Colonic mucosa (tissue), 4 donors: ENCODE results near the gene MOBP. TPM values are rescaled to one million over a fixed set of nuclear protein-coding genes. Genes with fewer than 3 reads are reported as not detected.

ENCODE experiments used
- DNase-seq: peaks from one replicate; pipeline ENCODE4 v3.0.0-alpha.2; 2020
- H3K27ac ChIP-seq: fragments of 200-600 bp; one replicate; pipeline ENCODE4 v1.8.0; 2021
- H3K27me3 ChIP-seq: fragments of 200-600 bp; one replicate; pipeline ENCODE4 v1.8.0; 2021
- H3K36me3 ChIP-seq: fragments of 200-600 bp; one replicate; pipeline ENCODE4 v1.8.0; 2021
- H3K4me1 ChIP-seq: fragments of 200-600 bp; one replicate; pipeline ENCODE4 v1.8.0; 2021; ENCODE audit warnings: mild to moderate bottlenecking
- H3K4me3 ChIP-seq: fragments of 200-600 bp; one replicate; pipeline ENCODE4 v1.8.0; 2021
- H3K9ac ChIP-seq, 2 donors: one replicate each; pipeline ENCODE4 v1.7.0; 2013; ENCODE audit warnings: control low read depth in 2 of 2, low read depth in 2 of 2, low read length in 2 of 2
- H3K9me3 ChIP-seq: fragments of 200-600 bp; one replicate; pipeline ENCODE4 v1.8.0; 2021
- CTCF ChIP-seq: fragments of 200-600 bp; IDR thresholded peaks from one replicate; pipeline ENCODE4 v1.8.0; 2022; ENCODE audit warnings: antibody characterized with exemption, mild to moderate bottlenecking
- intact Hi-C: fragments of 100-400 bp; cut with DNase I; formaldehyde crosslinking; loops from one replicate; pipeline ENCODE4 v1.14.1; 2022
- total RNA-seq, 2 donors: library from RNA; stranded (reverse); fragmentation: NEBNext Ultra II Directional in 1 of 2; extraction: Animal tissue kit (Norgen Biotek cat#: 25700) in 1 of 2; gene quantifications; one replicate each; pipeline ENCODE4 v1.2.1, GENCODE V29; 2021
- donor health status: healthy.
- donor health status: DM: no; HTN: no; CAD: no.
- donor health status: DM: no; HTN: no; CAD: no.

The MOBP gene
- total RNA-seq, 2 donors from 2014 or later: 0.56 to 0.72 TPM

GRCh38 chr3:39497753-39498152 lies 30.3 kb downstream of the MOBP start:
- no peaks in the 10 kb centered on the region for H3K27me3 ChIP-seq
- no peaks in the 10 kb centered on the region for H3K9me3 ChIP-seq
- intact Hi-C loops: loop anchor here (2.0 kb wide), 1 partner anchor 51 kb away; no protein-coding TSS in a partner anchor
- DNase-seq: no peak
- no peaks in the 10 kb centered on the region for H3K4me1 ChIP-seq
- no peak overlapping the region for H3K27ac ChIP-seq
- H3K9ac ChIP-seq: no peak overlapping the region
- TF ChIP-seq CTCF: no peak
- no peak overlapping the region for H3K4me3 ChIP-seq
- H3K36me3 ChIP-seq: no peaks in the 10 kb centered on the region

- DNase-seq: no peak
- TF ChIP-seq CTCF: no peak
- Histone ChIP-seq H3K9ac (no peak overlapping the region), H3K36me3 (no peaks in the 10 kb centered on the region), H3K4me3 (no peak overlapping the region), H3K4me1 (no peaks in the 10 kb centered on the region), H3K27me3 (no peaks in the 10 kb centered on the region), H3K9me3 (no peaks in the 10 kb centered on the region), H3K27ac (no peak overlapping the region)
- intact Hi-C loops: loop anchor here (2.0 kb wide), 1 partner anchor 53 kb away; no protein-coding TSS in a partner anchor
These were observed 32.3 kb downstream of the MOBP start for GRCh38 chr3:39499651-39500273.

GRCh38 chr3:39501059-39501458 lies 33.6 kb downstream of the MOBP start:
- no peaks in the 10 kb centered on the region for H3K36me3 ChIP-seq
- H3K4me3 ChIP-seq: no peak overlapping the region
- TF ChIP-seq CTCF: no peak
- H3K27ac ChIP-seq: no peak overlapping the region
- no peaks in the 10 kb centered on the region for H3K9me3 ChIP-seq
- intact Hi-C loops: no loop called here
- no peaks in the 10 kb centered on the region for H3K4me1 ChIP-seq
- DNase-seq: no peak
- no peaks in the 10 kb centered on the region for H3K27me3 ChIP-seq
- H3K9ac ChIP-seq: no peak overlapping the region

GRCh38 chr3:39501968-39502837 lies 34.7 kb downstream of the MOBP start:
- H3K27me3 ChIP-seq: no peaks in the 10 kb centered on the region
- H3K27ac ChIP-seq: no peak overlapping the region
- no peaks in the 10 kb centered on the region for H3K4me1 ChIP-seq
- no peak for TF ChIP-seq CTCF
- peak overlapping the region; percentile 21 for H3K4me3 ChIP-seq
- peak; percentile 44 for DNase-seq
- H3K9ac ChIP-seq: peak overlapping the region; percentile 17 to 43
- intact Hi-C loops: no loop called here
- H3K36me3 ChIP-seq: no peaks in the 10 kb centered on the region
- H3K9me3 ChIP-seq: no peaks in the 10 kb centered on the region

GRCh38 chr3:39502838-39503145 lies 35.3 kb downstream of the MOBP start:
- no peak for TF ChIP-seq CTCF
- no peak overlapping the region for H3K27ac ChIP-seq
- no peaks in the 10 kb centered on the region for H3K27me3 ChIP-seq
- peak overlapping the region; percentile 21 for H3K4me3 ChIP-seq
- peak overlapping the region in 1 of 2 donors; percentile 5 for H3K9ac ChIP-seq
- H3K36me3 ChIP-seq: no peaks in the 10 kb centered on the region
- intact Hi-C loops: no loop called here
- DNase-seq: no peak
- H3K9me3 ChIP-seq: no peaks in the 10 kb centered on the region
- no peaks in the 10 kb centered on the region for H3K4me1 ChIP-seq
